Limb (tissue), 2 donors: ENCODE data around the gene MPHOSPH8.
"Not testable (repeated sequence)": the region's sequence is repeated elsewhere in the genome, so short reads cannot be mapped to it uniquely, and the experiment has no call there.

Experiments used
- DNase-seq, 2 donors: peaks; one replicate each; pipeline ENCODE4 v3.0.0-alpha.2; 2016; ENCODE audit errors: extremely low spot score in 2 of 2

MPHOSPH8 gene

DNA sequence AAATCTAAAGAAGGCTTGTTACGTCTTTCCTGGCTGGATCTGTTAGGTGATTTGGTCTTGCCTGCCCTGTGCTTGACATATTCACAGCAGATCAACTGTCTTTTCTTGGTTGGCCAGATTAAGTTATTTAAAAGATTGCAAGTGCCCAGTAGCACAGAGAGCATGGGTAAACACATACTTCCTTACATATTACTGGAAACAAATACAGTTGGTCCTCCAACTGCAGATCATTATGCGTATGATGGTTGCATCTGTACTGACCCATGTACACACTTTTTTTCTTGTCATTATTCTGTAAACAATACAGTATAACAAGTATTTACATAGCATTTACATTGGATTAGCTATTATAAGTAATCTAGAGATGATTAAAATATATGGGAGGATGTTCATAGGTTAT lies 9.2 kb upstream of the MPHOSPH8 start:
- DNase-seq, result no peak

DNA sequence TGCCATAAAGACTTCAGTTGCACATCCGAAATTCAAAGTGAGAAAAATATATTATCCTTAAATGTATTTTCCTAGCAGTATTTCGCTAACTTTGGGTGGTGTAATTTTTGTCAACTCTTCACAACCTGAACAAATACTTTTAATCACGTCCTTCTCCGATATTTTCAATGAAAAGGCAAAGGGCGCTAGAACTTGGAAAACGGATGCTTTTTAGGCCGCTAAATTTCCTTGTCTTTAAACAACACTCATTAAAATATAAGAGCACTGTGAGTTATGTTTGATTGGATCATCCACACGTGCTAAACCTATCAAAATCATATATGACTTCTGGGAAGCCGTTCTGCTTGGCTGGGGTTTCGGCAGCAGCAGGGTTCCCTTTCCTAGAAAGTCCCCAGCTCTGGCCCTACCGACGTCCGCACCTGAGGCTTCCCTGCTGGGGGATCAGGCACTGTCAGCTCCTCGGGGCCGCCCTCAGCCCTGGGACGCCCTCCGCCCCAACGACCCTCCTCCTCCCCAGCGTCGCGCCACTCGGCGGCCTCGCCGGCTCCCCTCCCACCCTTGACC lies 462 bp upstream of the MPHOSPH8 start:
- DNase-seq, result no peak

- peak; percentile 15 to 36 for DNase-seq
Observed at GRCh38 chr13:19634256-19634740, 839 bp downstream of the MPHOSPH8 start.

GRCh38 chr13:19635926-19636325 lies 2.5 kb downstream of the MPHOSPH8 start:
- DNase-seq, result not testable (repeated sequence)

GRCh38 chr13:19643652-19644051 lies 10.2 kb downstream of the MPHOSPH8 start:
- DNase-seq, result no peak

- no peak for DNase-seq
Observed at GRCh38 chr13:19645000-19645399, 11.5 kb downstream of the MPHOSPH8 start.

DNA sequence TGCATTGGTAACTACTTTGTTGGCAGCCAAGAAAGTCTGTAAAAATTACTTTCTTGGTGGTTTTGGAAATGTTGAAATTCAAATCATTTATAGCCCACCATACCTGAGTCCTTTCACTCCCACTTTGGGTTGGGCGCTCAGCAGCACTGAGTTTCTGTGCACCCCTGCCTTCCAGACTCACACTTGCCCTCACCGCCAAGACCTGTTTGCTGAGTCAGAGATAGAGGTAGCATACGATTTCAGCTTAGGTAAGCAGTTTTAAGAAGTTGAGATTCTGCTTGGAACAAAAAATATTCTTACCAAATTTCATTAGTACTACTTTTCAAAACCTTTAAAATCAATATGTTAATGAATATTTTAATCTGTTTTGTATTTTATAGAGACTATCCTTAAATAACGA lies 12.6 kb downstream of the MPHOSPH8 start:
- no peak for DNase-seq

DNA sequence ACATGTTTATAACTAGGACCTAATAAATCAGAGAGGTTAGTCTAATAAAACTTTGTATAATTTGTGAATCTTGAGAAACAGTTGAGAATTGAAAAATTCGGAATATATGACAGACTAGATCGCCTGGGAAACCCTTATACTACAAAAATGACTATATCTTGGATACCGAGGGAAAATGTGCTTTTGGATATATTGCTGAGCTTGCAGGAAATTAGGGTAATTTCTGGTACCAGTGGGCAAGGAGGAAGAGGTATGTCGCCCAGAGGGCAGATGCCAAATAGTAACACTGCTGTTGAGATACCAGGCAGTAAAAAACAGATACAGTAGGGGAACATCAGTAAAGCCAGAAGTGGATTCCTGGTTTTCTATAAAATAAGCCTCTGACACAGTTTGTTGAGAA lies 17.3 kb downstream of the MPHOSPH8 start:
- DNase-seq, result no peak

- no peak for DNase-seq
Observed at GRCh38 chr13:19657872-19658591, 24.6 kb downstream of the MPHOSPH8 start.

DNA sequence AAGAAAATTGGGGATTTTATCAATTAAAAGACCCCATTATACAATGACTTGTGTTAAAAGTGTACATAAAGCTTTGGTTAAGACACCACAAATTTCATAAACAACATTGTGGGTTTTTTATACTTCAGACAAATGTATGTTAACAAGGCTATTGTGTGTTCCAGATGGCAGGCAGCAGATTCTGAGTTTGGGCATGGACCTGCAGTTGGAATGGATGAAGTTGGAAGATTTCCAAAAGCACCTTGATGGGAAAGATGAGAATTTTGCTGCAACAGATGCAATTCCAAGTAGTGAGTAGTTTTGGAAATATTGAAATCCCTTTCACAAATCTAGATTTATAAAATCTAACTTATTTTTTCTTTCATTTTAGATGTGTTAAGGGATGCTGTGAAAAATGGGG lies 25.4 kb downstream of the MPHOSPH8 start:
- DNase-seq, result no peak

GRCh38 chr13:19661126-19661525 lies 27.7 kb downstream of the MPHOSPH8 start:
- DNase-seq, result no peak

DNA sequence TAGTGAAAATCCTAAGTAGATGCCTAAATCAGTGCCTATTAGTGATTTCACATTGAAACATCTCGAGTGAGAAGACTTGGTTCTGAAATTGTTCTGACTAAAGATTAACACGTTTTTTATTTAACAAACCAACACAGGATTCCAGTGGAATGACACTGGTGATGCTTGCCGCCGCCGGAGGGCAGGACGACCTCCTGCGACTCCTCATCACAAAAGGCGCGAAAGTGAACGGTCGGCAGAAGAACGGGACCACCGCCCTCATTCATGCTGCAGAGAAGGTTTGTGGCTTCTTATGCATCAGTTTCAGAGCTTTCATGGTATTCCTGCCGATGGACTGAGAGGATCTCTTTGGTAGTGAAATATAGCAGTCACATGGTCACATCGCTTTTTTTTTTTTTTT lies 28.1 kb downstream of the MPHOSPH8 start:
- no peak for DNase-seq

GRCh38 chr13:19663416-19663979 lies 30.0 kb downstream of the MPHOSPH8 start:
- DNase-seq, result no peak

- DNase-seq, result no peak
Observed at GRCh38 chr13:19664481-19665230, 31.2 kb downstream of the MPHOSPH8 start.

- DNase-seq, result no peak
Observed at GRCh38 chr13:19665427-19665859, 32.0 kb downstream of the MPHOSPH8 start.

DNA sequence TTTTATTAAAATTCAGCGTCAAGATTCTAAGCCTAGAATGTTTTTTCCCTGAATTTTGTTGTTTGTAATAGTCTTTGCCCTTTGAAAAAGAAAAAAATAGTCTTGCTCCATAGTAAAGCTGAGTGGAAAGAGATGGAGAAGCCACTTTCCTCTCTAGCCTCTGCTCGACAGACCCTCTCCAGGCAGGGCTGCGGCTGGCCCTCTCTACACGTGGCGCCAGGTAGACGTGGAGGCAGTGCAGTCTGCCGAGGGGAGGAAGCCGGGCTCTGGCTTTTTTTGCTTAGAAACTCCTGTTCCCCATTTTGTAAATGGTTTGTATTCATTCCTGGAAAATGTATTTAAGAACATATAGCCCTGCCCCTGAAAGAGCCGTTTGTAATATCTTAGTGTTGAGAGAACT lies 35.3 kb downstream of the MPHOSPH8 start:
- no peak for DNase-seq

DNA sequence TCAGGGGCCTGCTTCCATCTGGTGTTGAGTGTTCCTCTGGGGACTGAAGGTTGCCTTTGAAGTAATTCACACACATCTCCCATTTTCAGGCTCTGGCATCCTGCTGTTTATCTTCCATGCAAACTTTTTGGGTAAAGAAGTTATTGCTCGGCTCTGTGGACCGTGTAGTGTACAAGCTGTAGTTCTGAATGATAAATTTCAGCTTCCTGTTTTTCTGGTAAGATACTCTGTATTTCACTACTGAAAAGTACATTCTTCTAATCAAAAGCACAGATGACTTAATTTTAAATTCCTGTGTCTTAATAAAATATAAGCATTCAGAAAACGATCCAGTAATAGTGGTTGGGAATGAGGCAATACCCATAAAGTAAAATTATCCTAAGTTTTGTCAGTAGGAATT lies 36.7 kb downstream of the MPHOSPH8 start:
- no peak for DNase-seq

DNA sequence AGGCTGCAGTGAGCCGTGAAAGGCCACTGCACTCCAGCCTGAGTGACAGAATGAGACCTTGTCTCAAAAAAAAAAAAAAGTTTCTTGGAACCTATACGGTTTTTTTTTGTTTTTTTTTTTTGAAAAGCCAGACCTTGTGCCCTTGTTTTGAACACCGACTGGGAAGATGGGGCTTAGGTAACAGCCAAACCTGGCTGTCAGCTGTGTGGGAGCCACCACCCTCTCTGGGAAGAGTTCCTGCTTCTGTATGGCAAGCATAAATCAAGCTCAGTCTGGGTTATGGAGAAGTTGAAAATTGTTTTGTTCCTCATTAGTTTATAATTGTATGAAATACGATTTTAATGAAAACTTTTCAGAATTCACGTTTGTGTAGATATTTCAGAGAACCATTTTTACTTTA lies 39.5 kb downstream of the MPHOSPH8 start:
- no peak for DNase-seq

- no peak for DNase-seq
Observed at GRCh38 chr13:19673473-19674430, 40.3 kb downstream of the MPHOSPH8 start.

- DNase-seq, result no peak
Observed at GRCh38 chr13:19674898-19675297, 41.4 kb downstream of the MPHOSPH8 start.

- no peak for DNase-seq
Observed at GRCh38 chr13:19676168-19676567, 42.7 kb downstream of the MPHOSPH8 start.
